Panc1 (cell line): Measurements from ENCODE around the gene NOXO1. TPM values are rescaled to one million over a fixed set of nuclear protein-coding genes. Genes with fewer than 3 reads are reported as not detected.
A peak's percentile ranks its signal among the peaks of the same experiment; 100 is the strongest.

Experiments used
- ATAC-seq: fragments of 200-7000 bp; cut with Tn5 transposase; 2 replicates; pipeline ENCODE4 v1.9.1; 2020; ENCODE audit warnings: mild to moderate bottlenecking, moderate library complexity
- BruUV-seq: library from RNA; stranded (reverse); fragments of 400-500 nt; replicated peaks from 2 replicates; lab custom pipeline; 2021; lab: Mats Ljungman, UMichigan
- CTCF ChIA-PET: fragments of 300-600 bp; sonication (Branson Sonifier 250); formaldehyde crosslinking; loops from one replicate; lab custom pipeline; 2022; ENCODE audit warnings: antibody characterized with exemption; lab: Charles Lee
- POLR2A ChIA-PET: fragments of 300-600 bp; sonication (Branson Sonifier 250); formaldehyde crosslinking; loops from one replicate; lab custom pipeline; 2022; ENCODE audit warnings: antibody characterized with exemption; lab: Charles Lee
- DNase-seq: peaks from one replicate; pipeline ENCODE4 v3.0.0-alpha.2; 2010; ENCODE audit warnings: low read depth, low spot score
- H3K27ac ChIP-seq: 2 replicates; pipeline ENCODE4 v1.5.1; 2011; ENCODE audit warnings: mild to moderate bottlenecking, low read length, inconsistent platforms
- H3K27me3 ChIP-seq: fragments of 200-500 bp; sonication (Bioruptor generic); 2 replicates; pipeline ENCODE4 v1.6.0; 2014; ENCODE audit warnings: low read length, inconsistent platforms; ENCODE audit not compliant: control insufficient read depth, insufficient read depth
- H3K36me3 ChIP-seq: fragments of 200-500 bp; sonication (Bioruptor generic); 2 replicates; pipeline ENCODE4 v1.5.1; 2014; ENCODE audit warnings: inconsistent platforms, mild to moderate bottlenecking, low read length, moderate library complexity; ENCODE audit not compliant: control insufficient read depth, insufficient read depth
- H3K4me1 ChIP-seq: 2 replicates; pipeline ENCODE4 v1.5.1; 2011; ENCODE audit warnings: inconsistent platforms, mild to moderate bottlenecking, low read length, moderate library complexity; ENCODE audit not compliant: control insufficient read depth, insufficient read depth
- H3K4me3 ChIP-seq, 2 experiments: 2 replicates each; pipeline ENCODE4 v1.5.1; 2011 to 2012; ENCODE audit warnings: low read depth in 2 of 2, low read length in 2 of 2, mild to moderate bottlenecking in 2 of 2, inconsistent platforms in 1 of 2, moderate library complexity in 1 of 2
- H3K9me3 ChIP-seq: fragments of 200-500 bp; sonication (Bioruptor generic); 2 replicates; pipeline ENCODE4 v1.5.1; 2014; ENCODE audit warnings: low read depth, mild to moderate bottlenecking, inconsistent platforms, low read length, moderate library complexity; ENCODE audit not compliant: control insufficient read depth, insufficient read depth
- CTCF ChIP-seq: fragments of 450-650 bp; IDR thresholded peaks from 2 replicates; pipeline ENCODE4 v1.5.1; 2017; ENCODE audit warnings: mild to moderate bottlenecking
- POLR2AphosphoS5 ChIP-seq: IDR thresholded peaks from 2 replicates; pipeline ENCODE4 v1.6.1; 2012; ENCODE audit warnings: mild to moderate bottlenecking, low read depth, low read length, moderate library complexity
- REST ChIP-seq, 2 experiments: IDR thresholded peaks; 2 replicates each; pipeline ENCODE4 v1.6.1; 2011 to 2012; ENCODE audit warnings: low read depth in 2 of 2, control low read depth in 1 of 2, low read length in 1 of 2, mild to moderate bottlenecking in 1 of 2, moderate library complexity in 1 of 2; ENCODE audit not compliant: insufficient read depth in 1 of 2
- SIN3A ChIP-seq: IDR thresholded peaks from 2 replicates; pipeline ENCODE4 v1.6.1; 2012; ENCODE audit warnings: low read depth, mild to moderate bottlenecking, low read length, moderate library complexity, borderline replicate concordance; ENCODE audit not compliant: insufficient read depth
- TCF7L2 ChIP-seq: IDR thresholded peaks from 2 replicates; pipeline ENCODE4 v1.6.1; 2011; ENCODE audit warnings: mild to moderate bottlenecking, low read depth, low read length, inconsistent platforms
- in situ Hi-C: cut with HindIII; loops from 2 replicates; pipeline ENCODE4 v1.10.0; 2016; ENCODE audit warnings: low sequenced_read_pairs, low pct_unique_long_range_greater_than_20kb
- intact Hi-C: fragments of 100-400 bp; cut with micrococcal nuclease; formaldehyde crosslinking; loops from one replicate; pipeline ENCODE4 v1.10.0; 2022; ENCODE audit not compliant: unreplicated experiment
- total RNA-seq: library from RNA; stranded (reverse); gene quantifications from one replicate; pipeline ENCODE4 v1.2.1, GENCODE V29; 2021; ENCODE audit not compliant: unreplicated experiment

The NOXO1 gene
- total RNA-seq, 1 experiment from 2014 or later: 4.0 TPM

- ChIA-PET POLR2A (interaction anchor here (0.6 kb wide), 1 partner anchor 148 kb away, joined by 4 read pairs; no protein-coding TSS in a partner anchor), CTCF (interaction anchor here (0.6 kb wide), 1 partner anchor 30 kb away, joined by 6 read pairs; no protein-coding TSS in a partner anchor)
- peak within 1 kb of the TSS; percentile 54 to 59 for H3K4me3 ChIP-seq
- ATAC-seq (peak; percentile 43), DNase-seq (no peak)
- no peaks in the 10 kb centered on the region for H3K9me3 ChIP-seq
- peak within 1 kb of the TSS; percentile 77 for H3K27ac ChIP-seq
- peaks cover 57% of the 10 kb centered on the region for H3K4me1 ChIP-seq
- H3K27me3 ChIP-seq: no peaks in the 10 kb centered on the region
- no TSS peak for BruUV-seq
- intact Hi-C loops (loop anchor here (10.0 kb wide), 1 partner anchor 118 kb away; the partner anchor contains the start of gene RAB26), in situ Hi-C loops (no loop called here)
- TF ChIP-seq REST (IDR thresholded peaks at IDR 0.05; ENCODE audit: insufficient read depth in 1 of 2, low read depth in 2 of 2, low read length in 1 of 2) (no peak), SIN3A (no peak), CTCF (no peak), TCF7L2 (no peak), POLR2AphosphoS5 (no peak)
- H3K36me3 ChIP-seq: no peaks in the 10 kb centered on the region
These were observed 45.3 kb upstream of the NOXO1 start, which contains the start of gene NHERF2 for GRCh38 chr16:2026461-2027023. NHERF2 (plus strand) TSS chr16:2026902; CDS start chr16:2027006, 104 bp downstream.

GRCh38 chr16:2025878-2026460 is 44.7 kb upstream of the NOXO1 start:
- no peaks in the 10 kb centered on the region for H3K27me3 ChIP-seq
- POLR2A ChIA-PET: no interaction called here
- no peaks in the 10 kb centered on the region for H3K36me3 ChIP-seq
- BruUV-seq: no TSS peak
- H3K4me1 ChIP-seq: peaks cover 51% of the 10 kb centered on the region
- peak overlapping the region; percentile 29 to 52 for H3K4me3 ChIP-seq
- ATAC-seq (no peak), DNase-seq (no peak)
- TF ChIP-seq POLR2AphosphoS5: no peak
- no peak for TF ChIP-seq TCF7L2
- no peak for TF ChIP-seq REST (IDR thresholded peaks at IDR 0.05; ENCODE audit: insufficient read depth in 1 of 2, low read depth in 2 of 2, low read length in 1 of 2)
- intact Hi-C loops (loop anchor here (10.0 kb wide), 1 partner anchor 119 kb away; the partner anchor contains the start of gene RAB26), in situ Hi-C loops (no loop called here)
- H3K9me3 ChIP-seq: no peaks in the 10 kb centered on the region
- peak overlapping the region; percentile 77 for H3K27ac ChIP-seq
- CTCF ChIA-PET: interaction anchor here (0.9 kb wide), 1 partner anchor 200 kb away, joined by 3 read pairs; no protein-coding TSS in a partner anchor
